Psoas muscle (tissue), 8 donors: Measurements from ENCODE around the gene NPLOC4. TPM values are rescaled to one million over a fixed set of nuclear protein-coding genes. Genes with fewer than 3 reads are reported as not detected.
A peak's percentile ranks its signal among the peaks of the same experiment; 100 is the strongest.

Experiments used
- ATAC-seq, 4 donors: fragments of 200-7000 bp; cut with Tn5 transposase; one replicate each; pipeline ENCODE4 v1.9.1; 2020; ENCODE audit warnings: moderate library complexity in 3 of 4, mild to moderate bottlenecking in 2 of 4
- DNase-seq, 2 donors: peaks; one replicate each; pipeline ENCODE4 v3.0.0-alpha.2; 2020
- H3K27ac ChIP-seq: fragments of 200-600 bp; one replicate; pipeline ENCODE4 v1.8.0; 2022
- H3K27me3 ChIP-seq, 3 donors: fragments of 200-600 bp in 1 of 3; one replicate each; pipeline versions ENCODE4 v1.6.1 to v1.8.0; 2013 to 2022; ENCODE audit warnings: low read length in 2 of 3, mild to moderate bottlenecking in 2 of 3, moderate library complexity in 1 of 3; ENCODE audit not compliant: insufficient read depth in 3 of 3
- H3K36me3 ChIP-seq, 2 donors: fragments of 200-600 bp in 1 of 2; one replicate each; pipeline versions ENCODE4 v1.6.1 to v1.8.0; 2013 to 2022; ENCODE audit warnings: low read depth in 1 of 2, mild to moderate bottlenecking in 1 of 2, moderate library complexity in 1 of 2; ENCODE audit not compliant: insufficient read depth in 1 of 2
- H3K4me1 ChIP-seq: fragments of 200-600 bp; one replicate; pipeline ENCODE4 v1.8.0; 2022
- H3K4me3 ChIP-seq: fragments of 200-600 bp; one replicate; pipeline ENCODE4 v1.8.0; 2022; ENCODE audit warnings: mild to moderate bottlenecking
- H3K9me3 ChIP-seq: fragments of 200-600 bp; one replicate; pipeline ENCODE4 v1.8.0; 2022
- CTCF ChIP-seq: fragments of 200-600 bp; IDR thresholded peaks from one replicate; pipeline ENCODE4 v1.8.0; 2022; ENCODE audit warnings: antibody characterized with exemption
- WGBS, 3 donors: extraction: QIAGEN DNeasy Blood & Tissue Kit; methylation state at CpG; one replicate each; pipeline versions ENCODE4 v1.1.6 to v1.1.7; 2013; 5-methylcytosine and 5-hydroxymethylcytosine counted together
- intact Hi-C, 2 donors: fragments of 100-400 bp; cut with DNase I; formaldehyde crosslinking; loops; one replicate each; pipeline versions ENCODE4 v1.11.0 to v1.14.2; 2022
- polyA plus RNA-seq, 3 donors: library from polyadenylated mRNA; stranded (reverse); fragments of 200-250 nt; gene quantifications; one replicate each; pipeline ENCODE4 v1.2.3, GENCODE V29; 2013
- total RNA-seq, 4 donors: library from RNA; stranded (reverse); fragmentation: NEBNext Ultra II Directional in 2 of 4; extraction: Animal tissue kit (Norgen Biotek cat#: 25700) in 2 of 4; gene quantifications; one replicate each; pipeline versions ENCODE4 v1.2.1 to v1.2.4, GENCODE V29; 2021 to 2023
- donor health status: healthy with polysubstance abuse.
- donor health status: DM: no; HTN: no; CAD: no; lungs with moderate emphysema.
- donor health status: Bipolar disorder and iron deficiency.
- donor health status: healthy.
- donor health status: DM: yes; HTN: yes; CAD: no.
- donor health status: DM: no; HTN: no; CAD: no.
- donor health status: DM: no; HTN: no; CAD: no.
- donor health status: DM: yes; HTN: yes; CAD: no.

Gene NPLOC4
- total and polyA plus RNA-seq, 7 donors = 87.3 to 414 (median 204) TPM

GRCh38 chr17:81517339-81518112 is 119.4 kb downstream of the NPLOC4 start:
- intact Hi-C loops = loop anchor here in 1 of 2 donors (5.0 kb wide), 1 partner anchor 35 kb away; the partner anchor contains the start of gene FAAP100
- ATAC-seq (no peak), DNase-seq (peak; percentile 19 to 56)
- H3K9me3 ChIP-seq = no peaks in the 10 kb centered on the region
- H3K4me3 ChIP-seq = peak overlapping the region; percentile 86
- peak overlapping the region; percentile 41 for H3K27ac ChIP-seq
- no peak for TF ChIP-seq CTCF
- no peaks in the 10 kb centered on the region for H3K36me3 ChIP-seq
- H3K4me1 ChIP-seq = peaks cover 44% of the 10 kb centered on the region
- H3K27me3 ChIP-seq = peaks cover 0 to 13% (median 4%) of the 10 kb centered on the region in 3 donors
- WGBS, 3 donors = 73 to 75% (median 74%) methylated on average over 19 to 24 of the region's 24 CpGs

GRCh38 chr17:81517009-81517338 is 119.9 kb downstream of the NPLOC4 start:
- DNase-seq (peak in 1 of 2 donors; percentile 21), ATAC-seq (no peak)
- intact Hi-C loops = loop anchor here in 1 of 2 donors (5.0 kb wide), 1 partner anchor 35 kb away; the partner anchor contains the start of gene FAAP100
- Histone ChIP-seq H3K4me1 (peaks cover 44% of the 10 kb centered on the region), H3K27ac (peak overlapping the region; percentile 41), H3K4me3 (peak overlapping the region; percentile 86), H3K27me3 (peaks cover 0 to 9% (median 4%) of the 10 kb centered on the region in 3 donors), H3K9me3 (no peaks in the 10 kb centered on the region), H3K36me3 (peaks cover 0 to 2% of the 10 kb centered on the region in 2 donors)
- TF ChIP-seq CTCF = no peak
- WGBS, 3 donors = 87 to 95% (median 92%) methylated on average over 7 to 9 of the region's 9 CpGs

GRCh38 chr17:81516439-81516838 is 120.5 kb downstream of the NPLOC4 start:
- Histone ChIP-seq H3K27me3 (peaks cover 0 to 9% (median 4%) of the 10 kb centered on the region in 3 donors), H3K27ac (peak overlapping the region; percentile 100), H3K4me3 (peak overlapping the region; percentile 86), H3K9me3 (no peaks in the 10 kb centered on the region), H3K4me1 (peaks cover 44% of the 10 kb centered on the region), H3K36me3 (peaks cover 2 to 7% of the 10 kb centered on the region in 2 donors)
- TF ChIP-seq CTCF = no peak
- intact Hi-C loops = loop anchor here in 1 of 2 donors (5.0 kb wide), 1 partner anchor 36 kb away; the partner anchor contains the start of gene FAAP100
- ATAC-seq = no peak
- 82 to 88% (median 86%) methylated on average over 4 of the region's 4 CpGs for WGBS, 3 donors
- peak; percentile 22 to 52 for DNase-seq

GRCh38 chr17:81515530-81516041 is 121.3 kb downstream of the NPLOC4 start:
- ATAC-seq = no peak
- Histone ChIP-seq H3K27ac (peak overlapping the region; percentile 100), H3K4me1 (peaks cover 44% of the 10 kb centered on the region), H3K9me3 (no peaks in the 10 kb centered on the region), H3K27me3 (peaks cover 0 to 9% (median 4%) of the 10 kb centered on the region in 3 donors), H3K4me3 (peak overlapping the region; percentile 86), H3K36me3 (peaks cover 6 to 16% of the 10 kb centered on the region in 2 donors)
- peak; percentile 33 to 67 for DNase-seq
- intact Hi-C loops = loop anchor here in 1 of 2 donors (5.0 kb wide), 1 partner anchor 37 kb away; the partner anchor contains the start of gene FAAP100
- WGBS, 3 donors = 57 to 64% (median 61%) methylated on average over 19 of the region's 19 CpGs
- no peak for TF ChIP-seq CTCF
